CD4-positive, alpha-beta T cell treated with Interleukin-6 for 4 hours (primary cell): ENCODE data around the gene PPARG.

Experiments
- DNase-seq: peaks from one replicate; pipeline ENCODE4 v3.0.0-alpha.2; 2020; ENCODE audit warnings: mixed read lengths

Gene PPARG

GRCh38 chr3:12345584-12346494 is 57.0 kb downstream of the PPARG start:
- no peak for DNase-seq

- no peak for DNase-seq
Observed at GRCh38 chr3:12347301-12347700, 58.4 kb downstream of the PPARG start.

- no peak for DNase-seq
Observed at GRCh38 chr3:12349895-12350811, 61.3 kb downstream of the PPARG start.

- DNase-seq, result no peak
Observed at GRCh38 chr3:12351145-12351544, 62.3 kb downstream of the PPARG start.

- no peak for DNase-seq
Observed at GRCh38 chr3:12352253-12352652, 63.4 kb downstream of the PPARG start.

- no peak for DNase-seq
Observed at GRCh38 chr3:12352755-12353154, 63.9 kb downstream of the PPARG start.

- DNase-seq, result no peak
Observed at GRCh38 chr3:12353796-12354525, 65.1 kb downstream of the PPARG start.

- DNase-seq, result no peak
Observed at GRCh38 chr3:12356175-12356574, 67.3 kb downstream of the PPARG start.

GRCh38 chr3:12356996-12357395 is 68.1 kb downstream of the PPARG start:
- no peak for DNase-seq

- DNase-seq, result no peak
Observed at GRCh38 chr3:12357456-12357855, 68.6 kb downstream of the PPARG start.

- DNase-seq, result no peak
Observed at GRCh38 chr3:12363397-12364195, 74.7 kb downstream of the PPARG start.

- no peak for DNase-seq
Observed at GRCh38 chr3:12367346-12367745, 78.5 kb downstream of the PPARG start.

GRCh38 chr3:12369029-12369428 is 80.2 kb downstream of the PPARG start:
- no peak for DNase-seq

GRCh38 chr3:12369598-12369997 is 80.7 kb downstream of the PPARG start:
- no peak for DNase-seq

- no peak for DNase-seq
Observed at GRCh38 chr3:12370758-12371157, 81.9 kb downstream of the PPARG start.

GRCh38 chr3:12371525-12372140 is 82.8 kb downstream of the PPARG start:
- no peak for DNase-seq

- no peak for DNase-seq
Observed at GRCh38 chr3:12372741-12373280, 83.9 kb downstream of the PPARG start.

- no peak for DNase-seq
Observed at GRCh38 chr3:12375572-12375971, 86.7 kb downstream of the PPARG start.

- no peak for DNase-seq
Observed at GRCh38 chr3:12379640-12380429, 91.0 kb downstream of the PPARG start.

GRCh38 chr3:12380461-12380860 is 91.6 kb downstream of the PPARG start:
- no peak for DNase-seq

- DNase-seq, result no peak
Observed at GRCh38 chr3:12381199-12381598, 92.3 kb downstream of the PPARG start.
